Measurements from ENCODE around the gene TPM3. TPM values are rescaled to one million over a fixed set of nuclear protein-coding genes. Genes with fewer than 3 reads are reported as not detected.

The TPM3 gene
- total and polyA plus RNA-seq, 9 of the 15 experiments (the other 6 are each of a cell fraction or from before 2014, with no cell fraction given) = 202 to 604 (median 421) TPM

DNA sequence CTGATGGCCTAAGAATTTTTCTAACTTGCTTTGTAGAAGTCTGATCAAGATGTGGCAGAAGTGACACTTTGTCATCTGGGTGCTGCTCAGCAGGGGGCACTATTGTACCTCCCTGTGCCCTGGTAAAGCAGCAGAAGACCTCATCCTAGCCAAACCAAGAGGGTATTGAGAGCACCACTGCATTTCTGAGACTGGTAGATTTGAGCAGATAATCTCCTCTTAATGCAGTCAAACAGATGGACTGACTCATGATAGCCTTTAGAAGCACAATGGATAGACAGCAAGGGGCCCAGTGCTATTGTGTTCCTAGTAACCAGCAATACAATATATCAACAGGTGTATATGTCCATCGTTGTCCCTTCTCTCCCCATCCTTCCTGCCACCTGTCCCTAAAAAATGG is 5.7 kb downstream of the TPM3 start (continued):
- TF ChIP-seq, protein P1, sequence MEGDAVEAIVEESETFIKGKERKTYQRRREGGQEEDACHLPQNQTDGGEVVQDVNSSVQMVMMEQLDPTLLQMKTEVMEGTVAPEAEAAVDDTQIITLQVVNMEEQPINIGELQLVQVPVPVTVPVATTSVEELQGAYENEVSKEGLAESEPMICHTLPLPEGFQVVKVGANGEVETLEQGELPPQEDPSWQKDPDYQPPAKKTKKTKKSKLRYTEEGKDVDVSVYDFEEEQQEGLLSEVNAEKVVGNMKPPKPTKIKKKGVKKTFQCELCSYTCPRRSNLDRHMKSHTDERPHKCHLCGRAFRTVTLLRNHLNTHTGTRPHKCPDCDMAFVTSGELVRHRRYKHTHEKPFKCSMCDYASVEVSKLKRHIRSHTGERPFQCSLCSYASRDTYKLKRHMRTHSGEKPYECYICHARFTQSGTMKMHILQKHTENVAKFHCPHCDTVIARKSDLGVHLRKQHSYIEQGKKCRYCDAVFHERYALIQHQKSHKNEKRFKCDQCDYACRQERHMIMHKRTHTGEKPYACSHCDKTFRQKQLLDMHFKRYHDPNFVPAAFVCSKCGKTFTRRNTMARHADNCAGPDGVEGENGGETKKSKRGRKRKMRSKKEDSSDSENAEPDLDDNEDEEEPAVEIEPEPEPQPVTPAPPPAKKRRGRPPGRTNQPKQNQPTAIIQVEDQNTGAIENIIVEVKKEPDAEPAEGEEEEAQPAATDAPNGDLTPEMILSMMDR (IDR thresholded peaks at IDR 0.05 in 2 of 3, conservative IDR thresholded peaks at IDR 0.05 in 1 of 3; ENCODE audit: insufficient read depth in 2 of 3, low read depth in 1 of 3, low read length in 3 of 3) = peak; percentile 80 to 88 (median 80)
- TF ChIP-seq FUS (optimal IDR thresholded peaks at IDR 0.05; ENCODE audit: low read depth, low read length) (no peak), TAF9B (IDR thresholded peaks at IDR 0.05; ENCODE audit: partially characterized antibody) (no peak), KDM2B (CRISPR knock-in tag; IDR thresholded peaks at IDR 0.05) (no peak), ZFPM2 (CRISPR knock-in tag; IDR thresholded peaks at IDR 0.05) (no peak), ERF (CRISPR knock-in tag; IDR thresholded peaks at IDR 0.05) (no peak), NELFE (IDR thresholded peaks at IDR 0.05; ENCODE audit: insufficient read depth, insufficient read length) (no peak), BCOR (IDR thresholded peaks at IDR 0.05) (0 out of 2 replicates have a peak, but pooled peaks have one; percentile 6), TEAD1 (CRISPR knock-in tag; IDR thresholded peaks at IDR 0.05) (no peak), ZNF124 (CRISPR knock-in tag; IDR thresholded peaks at IDR 0.05) (no peak), ZEB2 (IDR thresholded peaks at IDR 0.05) (no peak), HNRNPUL1 (IDR thresholded peaks at IDR 0.05; ENCODE audit: low read length) (no peak), HSF4 (CRISPR knock-in tag; IDR thresholded peaks at IDR 0.05; ENCODE audit: borderline replicate concordance) (no peak), XRCC4 (IDR thresholded peaks at IDR 0.05; ENCODE audit: extremely low read depth, insufficient read depth, insufficient read length) (no peak), NR2C2 (CRISPR knock-in tag; IDR thresholded peaks at IDR 0.05) (no peak), NR2C2 (tag; IDR thresholded peaks at IDR 0.05) (no peak), CREM (IDR thresholded peaks at IDR 0.05; ENCODE audit: low read depth) (peak; percentile 59), TAF15 (IDR thresholded peaks at IDR 0.05; ENCODE audit: low read depth, low read length) (no peak)
- TF ChIP-seq, protein P2, sequence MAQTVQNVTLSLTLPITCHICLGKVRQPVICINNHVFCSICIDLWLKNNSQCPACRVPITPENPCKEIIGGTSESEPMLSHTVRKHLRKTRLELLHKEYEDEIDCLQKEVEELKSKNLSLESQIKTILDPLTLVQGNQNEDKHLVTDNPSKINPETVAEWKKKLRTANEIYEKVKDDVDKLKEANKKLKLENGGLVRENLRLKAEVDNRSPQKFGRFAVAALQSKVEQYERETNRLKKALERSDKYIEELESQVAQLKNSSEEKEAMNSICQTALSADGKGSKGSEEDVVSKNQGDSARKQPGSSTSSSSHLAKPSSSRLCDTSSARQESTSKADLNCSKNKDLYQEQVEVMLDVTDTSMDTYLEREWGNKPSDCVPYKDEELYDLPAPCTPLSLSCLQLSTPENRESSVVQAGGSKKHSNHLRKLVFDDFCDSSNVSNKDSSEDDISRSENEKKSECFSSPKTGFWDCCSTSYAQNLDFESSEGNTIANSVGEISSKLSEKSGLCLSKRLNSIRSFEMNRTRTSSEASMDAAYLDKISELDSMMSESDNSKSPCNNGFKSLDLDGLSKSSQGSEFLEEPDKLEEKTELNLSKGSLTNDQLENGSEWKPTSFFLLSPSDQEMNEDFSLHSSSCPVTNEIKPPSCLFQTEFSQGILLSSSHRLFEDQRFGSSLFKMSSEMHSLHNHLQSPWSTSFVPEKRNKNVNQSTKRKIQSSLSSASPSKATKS (CRISPR knock-in tag; IDR thresholded peaks at IDR 0.05) = no peak
- TF ChIP-seq, protein P3, sequence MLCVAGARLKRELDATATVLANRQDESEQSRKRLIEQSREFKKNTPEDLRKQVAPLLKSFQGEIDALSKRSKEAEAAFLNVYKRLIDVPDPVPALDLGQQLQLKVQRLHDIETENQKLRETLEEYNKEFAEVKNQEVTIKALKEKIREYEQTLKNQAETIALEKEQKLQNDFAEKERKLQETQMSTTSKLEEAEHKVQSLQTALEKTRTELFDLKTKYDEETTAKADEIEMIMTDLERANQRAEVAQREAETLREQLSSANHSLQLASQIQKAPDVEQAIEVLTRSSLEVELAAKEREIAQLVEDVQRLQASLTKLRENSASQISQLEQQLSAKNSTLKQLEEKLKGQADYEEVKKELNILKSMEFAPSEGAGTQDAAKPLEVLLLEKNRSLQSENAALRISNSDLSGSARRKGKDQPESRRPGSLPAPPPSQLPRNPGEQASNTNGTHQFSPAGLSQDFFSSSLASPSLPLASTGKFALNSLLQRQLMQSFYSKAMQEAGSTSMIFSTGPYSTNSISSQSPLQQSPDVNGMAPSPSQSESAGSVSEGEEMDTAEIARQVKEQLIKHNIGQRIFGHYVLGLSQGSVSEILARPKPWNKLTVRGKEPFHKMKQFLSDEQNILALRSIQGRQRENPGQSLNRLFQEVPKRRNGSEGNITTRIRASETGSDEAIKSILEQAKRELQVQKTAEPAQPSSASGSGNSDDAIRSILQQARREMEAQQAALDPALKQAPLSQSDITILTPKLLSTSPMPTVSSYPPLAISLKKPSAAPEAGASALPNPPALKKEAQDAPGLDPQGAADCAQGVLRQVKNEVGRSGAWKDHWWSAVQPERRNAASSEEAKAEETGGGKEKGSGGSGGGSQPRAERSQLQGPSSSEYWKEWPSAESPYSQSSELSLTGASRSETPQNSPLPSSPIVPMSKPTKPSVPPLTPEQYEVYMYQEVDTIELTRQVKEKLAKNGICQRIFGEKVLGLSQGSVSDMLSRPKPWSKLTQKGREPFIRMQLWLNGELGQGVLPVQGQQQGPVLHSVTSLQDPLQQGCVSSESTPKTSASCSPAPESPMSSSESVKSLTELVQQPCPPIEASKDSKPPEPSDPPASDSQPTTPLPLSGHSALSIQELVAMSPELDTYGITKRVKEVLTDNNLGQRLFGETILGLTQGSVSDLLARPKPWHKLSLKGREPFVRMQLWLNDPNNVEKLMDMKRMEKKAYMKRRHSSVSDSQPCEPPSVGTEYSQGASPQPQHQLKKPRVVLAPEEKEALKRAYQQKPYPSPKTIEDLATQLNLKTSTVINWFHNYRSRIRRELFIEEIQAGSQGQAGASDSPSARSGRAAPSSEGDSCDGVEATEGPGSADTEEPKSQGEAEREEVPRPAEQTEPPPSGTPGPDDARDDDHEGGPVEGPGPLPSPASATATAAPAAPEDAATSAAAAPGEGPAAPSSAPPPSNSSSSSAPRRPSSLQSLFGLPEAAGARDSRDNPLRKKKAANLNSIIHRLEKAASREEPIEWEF (CRISPR knock-in tag; IDR thresholded peaks at IDR 0.05) = no peak

Data from K562 (cell line).